Transverse colon (tissue), 4 donors: ENCODE data around the gene ATP5F1D. TPM values are rescaled to one million over a fixed set of nuclear protein-coding genes. Genes with fewer than 3 reads are reported as not detected.
"Not testable (repeated sequence)": the region's sequence is repeated elsewhere in the genome, so short reads cannot be mapped to it uniquely, and the experiment has no call there.

ENCODE experiments used
- DNase-seq: peaks from one replicate; pipeline ENCODE4 v3.0.0-alpha.2; 2019
- H3K27ac ChIP-seq, 4 donors: fragments of 200-600 bp; sonication (generic); 2 replicates each; pipeline ENCODE4 v1.5.1; 2016 to 2018; ENCODE audit warnings: inconsistent platforms in 4 of 4
- H3K27me3 ChIP-seq: fragments of 200-600 bp; sonication (generic); 2 replicates; pipeline ENCODE4 v1.5.1; 2017; ENCODE audit warnings: inconsistent platforms
- H3K36me3 ChIP-seq, 4 donors: fragments of 200-600 bp; sonication (generic); 2 replicates each; pipeline ENCODE4 v1.5.1; 2017 to 2019; ENCODE audit warnings: inconsistent platforms in 4 of 4
- H3K4me1 ChIP-seq, 4 donors: fragments of 200-600 bp; sonication (generic); 2 replicates each; pipeline ENCODE4 v1.5.1; 2017 to 2020; ENCODE audit warnings: inconsistent platforms in 4 of 4
- H3K4me3 ChIP-seq, 4 donors: fragments of 200-600 bp; sonication (generic); 1 replicate in 1 of 4; 2 replicates in 3 of 4; pipeline versions ENCODE4 v1.5.1 to v1.6.1; 2017 to 2019; ENCODE audit warnings: inconsistent platforms in 4 of 4
- H3K9me3 ChIP-seq, 2 donors: fragments of 200-600 bp; sonication (generic); 2 replicates each; pipeline ENCODE4 v1.5.1; 2017 to 2019; ENCODE audit warnings: inconsistent platforms in 2 of 2
- CTCF ChIP-seq, 5 experiments: fragments of 200-600 bp in 3 of 5; fragments of 450-650 bp in 2 of 5; sonication (generic) in 3 of 5; IDR thresholded peaks; 1 replicate in 2 of 5; 2 replicates in 3 of 5; pipeline ENCODE4 v1.5.1; 2016 to 2017; ENCODE audit warnings: antibody characterized with exemption in 5 of 5, inconsistent platforms in 3 of 5, mild to moderate bottlenecking in 2 of 5, moderate library complexity in 1 of 5
- EP300 ChIP-seq: sonication (generic); formaldehyde crosslinking; IDR thresholded peaks from one replicate; pipeline ENCODE4 v1.6.1; 2017; ENCODE audit warnings: antibody characterized with exemption, low read depth
- POLR2A ChIP-seq: fragments of 450-650 bp; IDR thresholded peaks from one replicate; pipeline ENCODE4 v1.6.1; 2016; ENCODE audit warnings: antibody characterized with exemption, mild to moderate bottlenecking, moderate library complexity
- POLR2AphosphoS5 ChIP-seq, 3 donors: sonication (generic); formaldehyde crosslinking; IDR thresholded peaks; one replicate each; pipeline ENCODE4 v1.6.1; 2016; ENCODE audit warnings: antibody characterized with exemption in 3 of 3
- whole genome bisulfite sequencing, 2 donors: methylation state at CpG; one replicate each; pipeline ENCODE4 v1.1.5; 2018; ENCODE audit warnings: low coverage in 1 of 2; 5-methylcytosine and 5-hydroxymethylcytosine counted together
- in situ Hi-C, 4 donors: fragments of 200-750 bp; cut with MboI; loops; one replicate each; pipeline versions ENCODE4 v1.15.0 to v1.15.1; 2017; ENCODE audit warnings: low sequenced_read_pairs in 3 of 4, low pct_ligation_motif_present in 1 of 4, low pct_unique_long_range_greater_than_20kb in 1 of 4
- intact Hi-C: fragments of 100-400 bp; cut with DNase I; formaldehyde crosslinking; loops from one replicate; pipeline ENCODE4 v1.15.1; 2023; ENCODE audit warnings: low total_unique reads
- total RNA-seq, 4 donors: library from RNA; depleted of rRNA; stranded (reverse); fragments of >200 nt; gene quantifications; one replicate each; pipeline ENCODE4 v1.1.0, GENCODE V29; 2016

ATP5F1D gene
- total RNA-seq, 4 donors from 2014 or later, result 157 to 650 (median 240) TPM

- peak overlapping the region; percentile 34 to 93 (median 79) for H3K4me3 ChIP-seq
- peaks cover 32 to 82% (median 66%) of the 10 kb centered on the region in 4 donors for H3K4me1 ChIP-seq
- 0 to 1% methylated on average over 5 to 38 of the region's 38 CpGs for WGBS, 2 donors
- H3K9me3 ChIP-seq, result no peaks in the 10 kb centered on the region
- peak; percentile 41 for DNase-seq
- H3K27ac ChIP-seq, result peak overlapping the region; percentile 87 to 91 (median 89)
- no peaks in the 10 kb centered on the region for H3K36me3 ChIP-seq
- H3K27me3 ChIP-seq, result no peaks in the 10 kb centered on the region
- TF ChIP-seq CTCF (IDR thresholded peaks at IDR 0.05) (no peak), EP300 (no peak), POLR2A (no peak), POLR2AphosphoS5 (IDR thresholded peaks at IDR 0.05) (no peak)
- in situ Hi-C loops, result no loop called here
- intact Hi-C loops, result no loop called here
Observed at GRCh38 chr19:1206864-1207450, 34.6 kb upstream of the ATP5F1D start.

- TF ChIP-seq POLR2AphosphoS5 (IDR thresholded peaks at IDR 0.05), result peak in 2 of 3 donors; percentile 41 to 51
- peak; percentile 32 for TF ChIP-seq POLR2A
- 33 to 49% methylated on average over 2 to 10 of the region's 10 CpGs for WGBS, 2 donors
Observed at GRCh38 chr19:1208830-1209229, 32.7 kb upstream of the ATP5F1D start.

GRCh38 chr19:1210227-1210538 lies 31.4 kb upstream of the ATP5F1D start:
- no peak overlapping the region for H3K4me3 ChIP-seq
- no peak for DNase-seq
- TF ChIP-seq POLR2AphosphoS5 (IDR thresholded peaks at IDR 0.05) (no peak), CTCF (IDR thresholded peaks at IDR 0.05) (no peak), POLR2A (no peak), EP300 (no peak)
- in situ Hi-C loops, result no loop called here
- intact Hi-C loops, result no loop called here
- 80% methylated on average over 13 of the region's 13 CpGs; no CpG with 5 or more reads in 1 of the 2 donors for WGBS, 2 donors
- H3K27ac ChIP-seq, result peak overlapping the region in 3 of 4 donors; percentile 27 to 88 (median 87)
- no peaks in the 10 kb centered on the region for H3K9me3 ChIP-seq
- H3K27me3 ChIP-seq, result no peaks in the 10 kb centered on the region
- H3K36me3 ChIP-seq, result no peaks in the 10 kb centered on the region
- H3K4me1 ChIP-seq, result peaks cover 43 to 81% (median 61%) of the 10 kb centered on the region in 4 donors

More at GRCh38 chr19:1208830-1209229, 32.7 kb upstream of the ATP5F1D start:
- H3K9me3 ChIP-seq, in situ Hi-C loops, H3K27me3 ChIP-seq, H3K36me3 ChIP-seq, intact Hi-C loops: not testable (repeated sequence)
- H3K4me1 ChIP-seq, result peaks cover 35 to 81% (median 61%) of the 10 kb centered on the region in 4 donors
- peak overlapping the region in 1 of 4 donors; percentile 93 for H3K4me3 ChIP-seq
- peak; percentile 88 for DNase-seq
- H3K27ac ChIP-seq, result peak overlapping the region; percentile 87 to 91 (median 89)

- 90 to 96% methylated on average over 5 to 30 of the region's 33 CpGs for WGBS, 2 donors
- no peaks in the 10 kb centered on the region for H3K27me3 ChIP-seq
- H3K27ac ChIP-seq, result peak overlapping the region in 1 of 4 donors; percentile 7
- intact Hi-C loops (no loop called here), in situ Hi-C loops (no loop called here)
- no peak overlapping the region for H3K4me3 ChIP-seq
- peaks cover 52 to 92% (median 66%) of the 10 kb centered on the region in 4 donors for H3K4me1 ChIP-seq
- no peaks in the 10 kb centered on the region for H3K36me3 ChIP-seq
- TF ChIP-seq POLR2A, result no peak
- no peak for TF ChIP-seq CTCF (IDR thresholded peaks at IDR 0.05)
- no peaks in the 10 kb centered on the region for H3K9me3 ChIP-seq
- no peak for DNase-seq
Observed at GRCh38 chr19:1211494-1212234, 29.9 kb upstream of the ATP5F1D start.
